Activated CD4-positive, alpha-beta T cell treated with anti-CD3 and anti-CD28 coated beads, Interleukin-2, amount 50 U/mL, for 24 hours (primary cell): ENCODE data around the gene LARP6.
"Not testable (repeated sequence)": the region's sequence is repeated elsewhere in the genome, so short reads cannot be mapped to it uniquely, and the experiment has no call there.

Source experiments
- DNase-seq, 2 donors: peaks; one replicate each; pipeline ENCODE4 v3.0.0-alpha.2; 2020; ENCODE audit warnings: low read depth in 1 of 2, low spot score in 1 of 2

Gene LARP6

DNA sequence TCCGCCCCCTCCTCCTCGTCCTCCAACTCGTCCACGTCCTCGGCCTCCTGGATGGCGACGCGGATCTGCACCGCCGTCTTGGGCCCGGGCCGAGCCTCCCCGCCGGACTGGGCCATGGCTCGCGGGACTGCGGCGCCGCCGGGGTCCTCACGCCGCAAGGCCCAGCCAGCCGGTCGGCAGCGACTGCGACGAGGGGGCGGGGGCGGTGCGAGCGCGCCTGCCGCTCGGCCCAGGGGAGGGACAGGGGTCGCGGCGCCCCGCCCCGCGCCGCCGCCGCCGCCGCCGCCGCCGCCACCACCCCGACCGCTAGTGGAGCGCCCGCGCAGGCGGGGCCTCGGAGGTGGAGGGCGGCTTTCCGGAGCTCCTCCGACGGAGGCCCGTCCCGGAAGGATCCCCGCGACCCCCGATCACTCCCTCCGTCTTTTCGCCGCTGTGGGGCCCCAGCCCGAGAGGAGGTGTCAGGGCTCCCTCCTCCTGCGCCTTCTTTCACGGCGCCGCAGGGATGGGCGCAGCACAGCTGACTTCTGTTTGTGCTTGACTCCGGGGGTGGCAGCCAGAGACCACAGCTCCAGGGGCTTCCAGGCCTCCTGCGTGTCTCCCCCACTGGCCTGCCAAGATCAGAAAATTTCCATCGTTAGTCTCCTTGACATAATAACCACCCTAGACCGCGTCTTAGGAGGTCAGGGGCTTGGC lies at the start of gene LARP6:
Gene LARP6 (minus strand): TSS at position 185 of the 693 bp plus-strand sequence. CDS start 69 bp downstream, at position 116.
- DNase-seq, result no peak

GRCh38 chr15:70902107-70902506 lies 48.1 kb upstream of the LARP6 start:
- no peak for DNase-seq

GRCh38 chr15:70892912-70893560 lies 39.1 kb upstream of the LARP6 start:
- no peak for DNase-seq

- peak in 1 of 2 donors; percentile 27 for DNase-seq
Measured at GRCh38 chr15:70892002-70892911, 38.3 kb upstream of the LARP6 start, which contains the start of the genes LRRC49 and THAP10. Gene LRRC49, plus strand, starts transcription at chr15:70892826. Its CDS starts 69 bp downstream, at chr15:70892895. Gene THAP10, minus strand, starts transcription at chr15:70892433. Its CDS starts 161 bp downstream, at chr15:70892272.

- DNase-seq, result no peak
Measured at GRCh38 chr15:70882361-70882760, 28.4 kb upstream of the LARP6 start.

- no peak for DNase-seq
Measured at GRCh38 chr15:70880781-70881180, 26.8 kb upstream of the LARP6 start.

DNA sequence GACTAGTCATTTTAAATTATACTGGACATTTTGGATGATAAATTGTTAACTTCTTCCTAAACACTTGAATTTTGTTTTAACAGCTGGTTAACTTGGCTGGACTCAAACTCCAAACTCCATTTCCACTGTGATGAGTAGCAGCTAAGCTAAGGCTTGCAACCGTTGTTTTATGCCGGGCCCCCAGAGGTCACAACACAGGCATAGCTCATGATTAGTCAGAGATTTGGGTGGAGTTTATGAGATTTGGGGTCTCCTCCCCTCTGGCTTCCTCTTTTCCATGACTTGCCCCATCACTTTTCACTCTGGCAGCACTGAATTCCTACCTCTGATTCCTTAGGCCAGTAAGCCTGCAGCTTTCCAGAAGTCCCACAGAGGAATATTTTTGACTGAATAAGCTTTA lies 25.4 kb upstream of the LARP6 start:
- DNase-seq, result no peak

DNA sequence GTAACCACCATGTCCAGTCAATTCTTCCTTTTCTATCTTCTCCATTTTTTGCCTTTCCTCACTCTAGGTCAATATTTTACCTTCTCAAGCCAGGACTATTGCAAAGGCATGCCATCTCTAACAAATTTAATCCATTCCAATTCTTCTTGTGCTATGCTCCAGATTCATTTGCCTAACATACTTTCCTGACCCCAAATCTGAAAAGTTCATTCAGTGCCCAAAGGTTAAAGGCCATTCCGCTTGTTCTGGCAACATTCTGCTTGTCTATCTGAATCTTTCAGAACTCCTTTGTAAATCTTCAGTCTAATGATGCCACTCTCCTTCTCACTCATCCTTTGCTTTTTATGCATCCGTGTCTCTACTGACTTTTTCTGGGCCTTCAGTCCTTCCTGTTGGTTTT lies 22.7 kb upstream of the LARP6 start:
- no peak for DNase-seq

GRCh38 chr15:70876011-70876410 lies 22.1 kb upstream of the LARP6 start:
- no peak for DNase-seq

- no peak for DNase-seq
Measured at GRCh38 chr15:70875001-70875782, 21.2 kb upstream of the LARP6 start.

DNA sequence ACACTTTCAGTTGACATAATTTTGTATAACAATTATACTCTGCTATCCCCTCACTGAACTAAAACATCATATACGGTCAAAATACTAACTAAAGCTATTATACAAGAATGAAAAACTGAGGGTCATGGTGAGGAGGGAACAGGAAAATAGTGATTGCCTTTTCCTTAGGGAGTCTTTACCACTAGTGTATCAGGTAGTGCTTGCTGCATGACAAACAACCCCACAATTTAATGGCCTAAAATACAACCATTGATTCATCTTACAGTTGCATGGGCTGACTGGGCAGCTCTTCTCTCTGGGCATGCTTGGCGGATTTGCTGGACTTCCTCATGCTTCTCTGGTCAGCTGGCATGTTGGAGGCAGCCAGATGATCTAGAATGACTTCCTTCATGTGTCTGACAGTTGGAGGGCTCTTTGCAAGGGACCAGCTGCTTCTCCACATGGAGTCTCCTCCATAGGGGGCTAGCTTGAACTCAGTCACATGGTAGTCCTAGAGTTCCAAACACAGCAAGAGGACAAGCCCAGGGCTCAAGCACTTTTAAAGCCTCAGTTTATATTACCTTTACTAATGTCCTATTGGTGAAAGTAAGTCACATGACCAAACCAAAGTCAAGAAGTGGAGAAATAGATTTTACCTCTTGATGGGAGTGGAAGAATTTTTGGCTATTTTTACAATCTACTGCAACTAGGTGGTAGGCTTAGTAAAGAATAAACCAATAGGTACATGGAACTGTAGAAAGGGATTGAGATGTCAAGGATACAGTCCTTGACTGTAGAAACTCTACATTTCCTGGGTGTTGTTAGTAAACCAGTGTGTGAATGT lies 19.5 kb upstream of the LARP6 start:
- no peak for DNase-seq

- DNase-seq, result not testable (repeated sequence)
Measured at GRCh38 chr15:70871490-70871889, 17.5 kb upstream of the LARP6 start.

GRCh38 chr15:70870051-70870450 lies 16.1 kb upstream of the LARP6 start:
- no peak for DNase-seq

DNA sequence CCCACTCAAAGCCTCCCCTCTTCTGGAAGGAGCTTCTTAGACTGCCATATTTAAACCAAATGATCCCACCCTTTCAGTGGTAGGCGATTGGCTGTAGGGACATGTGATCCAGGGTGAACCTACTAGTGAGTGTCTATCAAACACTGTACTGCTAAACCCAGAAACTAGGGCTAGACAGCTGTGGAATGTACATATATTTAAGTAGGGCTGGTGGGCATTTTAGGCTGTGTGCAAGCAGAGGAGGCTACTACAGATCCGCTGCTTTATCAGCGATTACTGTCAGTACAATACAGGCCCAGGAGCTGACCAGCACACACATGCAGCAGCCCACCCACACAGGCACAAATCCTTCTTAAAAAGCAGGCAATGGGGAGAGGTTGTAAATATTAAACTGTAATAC lies 15.4 kb upstream of the LARP6 start:
- DNase-seq, result no peak

DNA sequence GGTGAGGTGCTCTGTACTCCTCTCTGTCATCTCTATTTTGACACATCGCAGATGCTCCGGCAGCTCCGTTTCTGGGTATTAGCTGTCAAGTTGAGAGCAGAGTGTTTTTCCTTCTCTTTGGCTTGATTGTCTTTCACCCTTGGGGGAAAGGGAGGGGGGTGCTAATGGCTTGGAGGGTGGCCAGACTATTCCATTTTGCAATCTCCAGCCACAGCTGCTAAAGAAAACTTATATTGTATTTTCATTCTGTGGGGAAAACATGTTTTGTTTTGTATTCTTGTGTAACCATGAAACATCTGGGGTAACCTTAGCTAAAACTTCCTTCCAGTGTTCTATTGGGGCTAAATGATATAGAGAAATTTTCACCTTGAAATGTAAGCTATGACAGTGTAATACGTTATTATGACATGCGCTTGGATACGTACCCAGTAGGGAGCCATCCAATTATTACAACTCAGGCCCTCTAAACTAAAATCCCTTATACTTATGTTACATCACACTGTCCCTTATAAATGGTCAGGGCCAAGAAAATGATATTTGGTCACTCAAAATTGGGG lies 14.0 kb upstream of the LARP6 start:
- no peak for DNase-seq

DNA sequence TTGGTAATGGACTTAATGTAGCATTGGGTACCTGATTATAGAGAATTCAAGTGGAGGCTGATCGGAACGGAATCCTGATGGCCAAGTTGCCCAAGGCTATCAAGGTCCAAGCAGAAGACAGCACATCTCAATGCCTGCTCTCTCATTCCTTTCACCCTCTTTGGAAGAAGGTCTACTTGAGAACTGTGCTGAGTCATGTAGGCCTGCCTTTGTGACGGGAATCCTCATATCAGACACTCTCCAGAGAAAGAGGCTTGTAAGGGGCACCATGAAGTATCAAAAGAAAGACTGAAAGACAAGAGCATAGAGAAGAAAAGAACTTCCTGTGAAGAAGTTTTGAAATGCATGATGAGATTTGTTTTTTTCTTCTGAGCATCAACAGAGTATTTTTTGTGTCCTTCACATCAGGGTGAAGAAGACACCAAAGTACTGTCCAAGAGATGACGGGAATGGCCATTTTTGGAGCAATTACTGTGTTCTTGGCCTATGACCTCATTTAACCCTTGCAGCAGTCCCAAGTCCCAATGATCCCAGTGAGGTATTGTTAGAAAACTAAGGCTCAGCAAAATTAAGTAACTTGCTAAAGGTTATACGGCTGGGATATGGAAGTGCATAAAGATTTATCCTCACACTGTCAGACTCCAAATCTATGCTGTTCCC lies 13.2 kb upstream of the LARP6 start:
- DNase-seq, result no peak

DNA sequence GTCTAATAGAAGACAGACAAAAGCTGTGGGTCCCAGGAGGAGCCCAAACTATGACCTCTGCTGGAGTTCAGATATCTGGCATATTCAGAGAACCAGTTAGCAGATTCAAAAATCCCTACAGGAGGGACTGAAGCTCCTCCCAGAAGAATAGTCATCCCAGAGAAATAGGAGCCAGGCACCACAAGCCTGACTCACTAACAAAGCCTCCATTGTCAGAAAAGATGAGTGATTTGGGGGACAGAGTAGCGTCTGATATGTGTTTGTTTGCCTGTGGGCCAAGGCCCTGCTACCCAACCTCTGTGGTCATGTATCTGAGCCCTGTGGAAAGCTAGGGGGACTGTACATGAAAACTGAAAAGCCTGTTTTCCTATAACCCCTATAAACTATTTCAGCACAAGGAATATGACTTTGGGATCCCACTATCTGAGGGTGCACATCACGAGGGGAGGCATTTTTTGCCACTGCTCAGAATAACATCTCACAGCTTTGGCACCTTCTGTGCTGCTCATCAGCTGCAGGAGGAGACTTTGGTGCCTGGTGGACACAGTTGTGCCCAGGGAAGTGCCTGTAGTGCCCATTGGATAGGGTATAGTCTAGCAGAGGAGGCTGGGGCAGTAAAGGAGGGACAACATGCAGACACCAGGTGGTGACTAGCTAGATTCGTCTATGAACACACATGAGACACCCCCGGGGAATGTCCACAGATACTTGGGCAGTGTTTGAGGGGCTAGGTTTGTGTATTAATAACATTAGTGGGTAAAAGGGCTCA lies 9.7 kb upstream of the LARP6 start:
- no peak for DNase-seq

DNA sequence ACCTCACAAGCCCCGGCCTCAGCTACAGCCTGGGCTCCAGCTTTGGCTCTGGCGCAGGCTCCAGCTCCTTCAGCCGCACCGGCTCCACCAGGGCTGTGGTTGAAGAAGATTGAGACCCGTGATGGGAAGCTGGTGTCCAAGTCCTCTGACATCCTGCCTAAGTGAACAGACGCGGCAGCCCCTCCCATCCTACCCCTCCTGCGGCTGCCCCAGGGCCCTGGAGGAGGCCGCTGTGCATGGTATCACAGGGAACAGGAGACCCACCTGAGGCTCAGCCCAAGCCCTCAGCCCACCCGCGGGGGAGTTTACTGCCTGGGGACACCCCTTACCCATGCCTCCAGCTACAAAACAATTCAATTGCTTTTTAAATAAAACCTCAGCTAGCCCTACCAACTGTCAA lies 6.0 kb upstream of the LARP6 start:
- no peak for DNase-seq
